ENCODE data around the gene RBL1. TPM values are rescaled to one million over a fixed set of nuclear protein-coding genes. Genes with fewer than 3 reads are reported as not detected.
"Not testable (repeated sequence)": the region's sequence is repeated elsewhere in the genome, so short reads cannot be mapped to it uniquely, and the experiment has no call there.

The RBL1 gene
- polyA plus RNA-seq, 1 donor from 2014 or later: 5.1 TPM

DNA sequence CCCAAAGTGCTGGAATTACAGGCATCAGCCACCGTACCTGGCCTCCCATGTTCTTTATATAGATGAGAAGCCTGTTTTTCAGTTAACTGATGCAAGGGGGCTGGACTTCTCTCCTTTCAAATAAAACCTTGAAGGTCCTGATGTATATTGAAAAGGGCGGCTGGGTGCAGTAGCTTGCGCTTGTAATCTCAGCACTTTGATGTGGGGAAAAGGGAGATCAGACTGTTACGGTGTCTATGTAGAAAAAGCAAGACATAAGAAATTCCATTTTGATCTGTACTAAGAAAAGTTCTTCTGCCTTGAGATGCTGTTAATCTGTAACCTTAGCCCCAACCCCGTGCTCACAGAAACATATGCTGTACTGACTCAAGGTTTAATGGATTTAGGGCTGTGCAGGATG lies 128.2 kb downstream of the RBL1 start:
- H3K27me3 ChIP-seq (ENCODE audit: insufficient read depth, low read depth, low read length): no peaks in the 10 kb centered on the region
- no peak overlapping the region for H3K4me2 ChIP-seq (ENCODE audit: low read length)
- H3K4me3 ChIP-seq (ENCODE audit: low read length): no peak overlapping the region
- H3K9me3 ChIP-seq (ENCODE audit: low read length): no peaks in the 10 kb centered on the region
- no peak overlapping the region for H2AFZ ChIP-seq (ENCODE audit: low read depth, low read length)
- H3K36me3 ChIP-seq (ENCODE audit: insufficient read depth, low read length): no peaks in the 10 kb centered on the region
- H3K9ac ChIP-seq (ENCODE audit: low read length): no peak overlapping the region
- no peaks in the 10 kb centered on the region for H4K20me1 ChIP-seq (ENCODE audit: insufficient read depth)
- no peaks in the 10 kb centered on the region for H3K79me2 ChIP-seq (replicated peaks; ENCODE audit: insufficient read depth, low read length)
- H3F3A ChIP-seq (ENCODE audit: insufficient read depth, low read length, poor library complexity, severe bottlenecking): no peaks in the 10 kb centered on the region
- H3K27ac ChIP-seq (ENCODE audit: low read length): no peak overlapping the region
- H3K9me2 ChIP-seq (ENCODE audit: insufficient read depth, low read length): no peaks in the 10 kb centered on the region
- TF ChIP-seq POLR2AphosphoS5 (IDR thresholded peaks at IDR 0.05): no peak
- no peak for TF ChIP-seq SMC3 (conservative IDR thresholded peaks at IDR 0.05; ENCODE audit: poor library complexity)
- no peak for TF ChIP-seq EZH2 (IDR thresholded peaks at IDR 0.05; ENCODE audit: borderline replicate concordance, insufficient read depth, low read length, poor library complexity, severe bottlenecking)
- no peak for TF ChIP-seq TAF1 (IDR thresholded peaks at IDR 0.05; ENCODE audit: low read depth)
- TF ChIP-seq EP300 (conservative IDR thresholded peaks at IDR 0.05; ENCODE audit: poor library complexity, severe bottlenecking): no peak
- TF ChIP-seq, protein P1, sequence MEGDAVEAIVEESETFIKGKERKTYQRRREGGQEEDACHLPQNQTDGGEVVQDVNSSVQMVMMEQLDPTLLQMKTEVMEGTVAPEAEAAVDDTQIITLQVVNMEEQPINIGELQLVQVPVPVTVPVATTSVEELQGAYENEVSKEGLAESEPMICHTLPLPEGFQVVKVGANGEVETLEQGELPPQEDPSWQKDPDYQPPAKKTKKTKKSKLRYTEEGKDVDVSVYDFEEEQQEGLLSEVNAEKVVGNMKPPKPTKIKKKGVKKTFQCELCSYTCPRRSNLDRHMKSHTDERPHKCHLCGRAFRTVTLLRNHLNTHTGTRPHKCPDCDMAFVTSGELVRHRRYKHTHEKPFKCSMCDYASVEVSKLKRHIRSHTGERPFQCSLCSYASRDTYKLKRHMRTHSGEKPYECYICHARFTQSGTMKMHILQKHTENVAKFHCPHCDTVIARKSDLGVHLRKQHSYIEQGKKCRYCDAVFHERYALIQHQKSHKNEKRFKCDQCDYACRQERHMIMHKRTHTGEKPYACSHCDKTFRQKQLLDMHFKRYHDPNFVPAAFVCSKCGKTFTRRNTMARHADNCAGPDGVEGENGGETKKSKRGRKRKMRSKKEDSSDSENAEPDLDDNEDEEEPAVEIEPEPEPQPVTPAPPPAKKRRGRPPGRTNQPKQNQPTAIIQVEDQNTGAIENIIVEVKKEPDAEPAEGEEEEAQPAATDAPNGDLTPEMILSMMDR (IDR thresholded peaks at IDR 0.05; ENCODE audit: poor library complexity, severe bottlenecking): no peak
- TF ChIP-seq RAD21 (conservative IDR thresholded peaks at IDR 0.05): no peak
- TF ChIP-seq, protein P2, sequence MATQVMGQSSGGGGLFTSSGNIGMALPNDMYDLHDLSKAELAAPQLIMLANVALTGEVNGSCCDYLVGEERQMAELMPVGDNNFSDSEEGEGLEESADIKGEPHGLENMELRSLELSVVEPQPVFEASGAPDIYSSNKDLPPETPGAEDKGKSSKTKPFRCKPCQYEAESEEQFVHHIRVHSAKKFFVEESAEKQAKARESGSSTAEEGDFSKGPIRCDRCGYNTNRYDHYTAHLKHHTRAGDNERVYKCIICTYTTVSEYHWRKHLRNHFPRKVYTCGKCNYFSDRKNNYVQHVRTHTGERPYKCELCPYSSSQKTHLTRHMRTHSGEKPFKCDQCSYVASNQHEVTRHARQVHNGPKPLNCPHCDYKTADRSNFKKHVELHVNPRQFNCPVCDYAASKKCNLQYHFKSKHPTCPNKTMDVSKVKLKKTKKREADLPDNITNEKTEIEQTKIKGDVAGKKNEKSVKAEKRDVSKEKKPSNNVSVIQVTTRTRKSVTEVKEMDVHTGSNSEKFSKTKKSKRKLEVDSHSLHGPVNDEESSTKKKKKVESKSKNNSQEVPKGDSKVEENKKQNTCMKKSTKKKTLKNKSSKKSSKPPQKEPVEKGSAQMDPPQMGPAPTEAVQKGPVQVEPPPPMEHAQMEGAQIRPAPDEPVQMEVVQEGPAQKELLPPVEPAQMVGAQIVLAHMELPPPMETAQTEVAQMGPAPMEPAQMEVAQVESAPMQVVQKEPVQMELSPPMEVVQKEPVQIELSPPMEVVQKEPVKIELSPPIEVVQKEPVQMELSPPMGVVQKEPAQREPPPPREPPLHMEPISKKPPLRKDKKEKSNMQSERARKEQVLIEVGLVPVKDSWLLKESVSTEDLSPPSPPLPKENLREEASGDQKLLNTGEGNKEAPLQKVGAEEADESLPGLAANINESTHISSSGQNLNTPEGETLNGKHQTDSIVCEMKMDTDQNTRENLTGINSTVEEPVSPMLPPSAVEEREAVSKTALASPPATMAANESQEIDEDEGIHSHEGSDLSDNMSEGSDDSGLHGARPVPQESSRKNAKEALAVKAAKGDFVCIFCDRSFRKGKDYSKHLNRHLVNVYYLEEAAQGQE (IDR thresholded peaks at IDR 0.05; ENCODE audit: borderline replicate concordance): no peak
- TF ChIP-seq MXI1 (conservative IDR thresholded peaks at IDR 0.05; ENCODE audit: poor library complexity, severe bottlenecking): no peak

- H3K36me3 ChIP-seq (ENCODE audit: insufficient read depth, low read length); H3K9ac ChIP-seq (ENCODE audit: low read length); H3K79me2 ChIP-seq (replicated peaks; ENCODE audit: insufficient read depth, low read length); H3F3A ChIP-seq (ENCODE audit: insufficient read depth, low read length, poor library complexity, severe bottlenecking); H2AFZ ChIP-seq (ENCODE audit: low read depth, low read length); H4K20me1 ChIP-seq (ENCODE audit: insufficient read depth); H3K4me3 ChIP-seq (ENCODE audit: low read length); H3K27ac ChIP-seq (ENCODE audit: low read length); H3K9me3 ChIP-seq (ENCODE audit: low read length); H3K4me2 ChIP-seq (ENCODE audit: low read length); H3K9me2 ChIP-seq (ENCODE audit: insufficient read depth, low read length); H3K27me3 ChIP-seq (ENCODE audit: insufficient read depth, low read depth, low read length): not testable (repeated sequence)
Observed at GRCh38 chr20:36966965-36967364, 128.8 kb downstream of the RBL1 start.

DNA sequence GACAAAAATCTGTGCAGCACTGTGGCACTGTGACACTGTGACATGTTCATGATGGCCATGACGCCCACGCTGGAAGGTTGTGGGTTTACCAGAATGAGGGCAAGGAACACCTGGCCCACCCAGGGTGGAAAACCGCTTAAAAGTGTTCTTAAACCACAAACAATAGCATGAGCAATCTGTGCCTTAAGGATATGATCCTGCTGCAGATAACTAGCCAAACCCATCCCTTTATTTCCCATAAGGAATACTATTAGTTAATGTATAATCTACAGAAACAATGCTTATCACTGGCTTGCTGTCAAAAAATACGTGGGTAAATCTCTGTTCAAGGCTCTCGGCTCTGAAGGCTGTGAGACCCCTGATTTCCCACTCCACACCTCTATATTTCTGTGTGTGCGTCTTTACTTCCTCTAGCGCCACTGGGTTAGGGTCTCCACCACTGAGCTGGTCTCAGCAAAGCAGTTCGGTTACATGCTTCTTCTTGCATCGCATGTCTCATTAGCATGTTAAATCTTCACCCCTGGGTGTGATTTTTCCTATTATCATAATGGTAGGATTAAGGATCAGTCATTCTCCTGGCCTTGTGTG lies 133.3 kb downstream of the RBL1 start:
- not testable (repeated sequence) for H3K27me3 ChIP-seq (ENCODE audit: insufficient read depth, low read depth, low read length); H3K9me2 ChIP-seq (ENCODE audit: insufficient read depth, low read length); H3K9ac ChIP-seq (ENCODE audit: low read length); H3F3A ChIP-seq (ENCODE audit: insufficient read depth, low read length, poor library complexity, severe bottlenecking); H3K4me2 ChIP-seq (ENCODE audit: low read length); H3K36me3 ChIP-seq (ENCODE audit: insufficient read depth, low read length); H3K79me2 ChIP-seq (replicated peaks; ENCODE audit: insufficient read depth, low read length); H2AFZ ChIP-seq (ENCODE audit: low read depth, low read length); H3K4me3 ChIP-seq (ENCODE audit: low read length); H4K20me1 ChIP-seq (ENCODE audit: insufficient read depth); H3K27ac ChIP-seq (ENCODE audit: low read length); H3K9me3 ChIP-seq (ENCODE audit: low read length)

Data from neural cell (in vitro differentiated cells).